ENCODE data around the gene NTHL1. TPM values are rescaled to one million over a fixed set of nuclear protein-coding genes. Genes with fewer than 3 reads are reported as not detected.
"Not testable (repeated sequence)": the region's sequence is repeated elsewhere in the genome, so short reads cannot be mapped to it uniquely, and the experiment has no call there.

NTHL1 gene
- total RNA-seq, 1 donor from 2014 or later, result 22.6 TPM

DNA sequence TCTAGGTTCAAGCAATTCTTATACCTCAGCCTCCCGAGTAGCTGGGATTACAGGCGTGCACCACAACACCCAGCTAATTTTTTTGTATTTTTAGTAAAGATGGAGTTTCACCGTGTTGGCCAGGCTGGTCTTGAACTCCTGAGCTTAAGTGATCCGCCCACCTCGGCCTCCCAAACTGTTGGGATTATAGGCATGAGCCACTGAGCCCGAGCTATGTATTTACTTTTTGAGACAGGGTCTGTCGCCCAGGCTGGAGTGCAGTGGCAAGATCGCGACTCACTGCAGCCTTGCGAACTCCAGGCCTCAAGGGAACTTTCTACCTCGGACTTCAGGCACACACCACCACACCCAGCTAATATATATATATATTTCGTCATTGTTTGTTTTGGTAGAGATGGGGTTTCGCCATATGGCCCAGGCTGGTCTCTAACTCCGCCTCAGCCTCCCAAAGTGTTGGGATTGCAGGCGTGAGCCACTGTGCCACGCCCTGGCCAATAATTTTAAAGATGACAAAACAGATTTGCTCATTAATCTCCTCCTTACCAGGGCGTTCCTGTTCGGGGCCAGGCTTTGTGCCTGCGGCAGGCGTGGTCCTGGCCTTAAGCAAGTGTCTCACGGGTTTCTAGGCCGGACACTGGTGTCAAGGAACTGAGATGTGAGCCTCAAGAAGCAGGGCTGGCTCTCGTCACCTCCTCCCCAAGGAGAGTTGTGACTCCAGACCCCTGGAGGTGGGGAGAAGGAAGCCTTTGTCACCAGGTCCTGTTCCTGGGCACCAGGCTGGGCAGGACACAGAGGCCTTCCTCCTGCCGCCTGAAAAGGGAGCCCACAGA lies 32.3 kb downstream of the NTHL1 start:
- DNase-seq (ENCODE audit: extremely low read depth, low read depth, low spot score), result no peak

DNA sequence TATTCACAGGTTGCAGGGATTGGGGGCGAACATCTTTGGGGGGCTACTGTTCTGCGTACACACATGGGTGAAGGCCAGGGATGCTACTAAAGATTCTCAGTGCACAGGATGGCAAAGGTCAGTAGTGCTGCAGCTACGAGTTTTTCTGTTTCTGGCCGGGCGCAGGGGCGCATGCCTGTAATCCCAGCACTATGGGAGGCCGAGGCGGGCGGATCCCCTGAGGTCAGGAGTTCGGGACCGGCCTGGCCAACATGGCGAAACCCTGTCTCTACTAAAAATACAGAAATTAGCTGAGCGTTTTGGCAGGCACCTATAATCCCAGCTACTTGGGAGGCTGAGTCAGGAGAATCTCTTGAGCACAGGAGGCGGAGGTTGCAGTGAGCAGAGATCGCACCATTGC lies 34.1 kb downstream of the NTHL1 start:
- DNase-seq (ENCODE audit: extremely low read depth, low read depth, low spot score), result no peak

DNA sequence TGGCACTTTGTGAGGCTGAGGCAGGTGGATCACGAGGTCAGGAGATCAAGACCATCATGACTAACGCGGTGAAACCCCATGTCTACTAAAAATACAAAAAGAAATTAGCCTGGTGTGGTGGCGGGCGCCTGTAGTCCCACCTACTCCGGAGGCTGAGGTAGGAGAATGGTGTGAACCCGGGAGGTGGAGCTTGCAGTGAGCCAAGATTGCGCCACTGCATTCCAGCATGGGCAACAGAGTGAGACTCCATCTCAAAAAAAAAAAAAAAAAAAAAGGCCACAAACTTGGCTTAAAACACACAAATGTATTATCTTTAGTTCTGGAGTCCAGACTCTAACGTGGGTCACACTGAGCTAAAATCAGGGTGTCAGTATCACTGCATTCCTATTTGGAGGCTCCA lies 35.9 kb downstream of the NTHL1 start:
- not testable (repeated sequence) for DNase-seq (ENCODE audit: extremely low read depth, low read depth, low spot score)

DNA sequence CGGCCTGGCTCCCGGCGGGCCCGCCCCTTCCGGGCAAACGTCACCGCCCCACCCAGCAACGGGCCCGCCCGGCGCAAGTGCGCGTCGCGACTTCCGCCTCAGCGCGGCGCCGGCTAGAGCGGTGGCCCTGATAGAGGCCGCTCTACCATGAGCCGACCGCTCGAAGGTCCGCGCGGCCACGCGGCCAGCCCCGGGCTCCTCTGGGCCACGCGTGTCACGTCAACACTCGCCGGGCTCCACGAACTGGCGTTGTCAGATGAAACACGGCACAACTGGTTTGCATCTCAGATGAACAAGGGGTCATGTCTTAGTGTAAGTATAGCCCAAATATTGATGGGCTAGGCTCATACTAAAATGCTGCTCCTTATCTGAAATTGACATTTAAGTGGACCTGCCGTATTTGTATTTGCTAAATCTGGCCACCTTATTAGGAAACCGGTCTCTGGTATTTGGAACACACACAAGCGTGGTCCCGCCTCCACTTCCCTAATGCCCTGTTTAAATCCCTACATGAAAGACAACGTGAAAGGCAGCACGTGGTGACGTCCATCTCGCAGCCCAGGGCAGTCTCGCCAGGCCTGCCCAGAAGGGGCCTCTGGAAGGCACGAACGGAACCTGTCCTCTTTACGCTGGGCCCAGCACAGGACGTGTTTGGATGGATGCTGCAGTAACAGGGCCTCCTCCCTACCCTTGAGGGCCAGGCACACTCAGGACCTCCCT lies 37.7 kb downstream of the NTHL1 start, which contains the start of gene ZNF598:
Gene ZNF598 (minus strand): TSS at position 31 of the 720 bp plus-strand sequence.
- peak; percentile 34 for DNase-seq (ENCODE audit: extremely low read depth, low read depth, low spot score)

DNA sequence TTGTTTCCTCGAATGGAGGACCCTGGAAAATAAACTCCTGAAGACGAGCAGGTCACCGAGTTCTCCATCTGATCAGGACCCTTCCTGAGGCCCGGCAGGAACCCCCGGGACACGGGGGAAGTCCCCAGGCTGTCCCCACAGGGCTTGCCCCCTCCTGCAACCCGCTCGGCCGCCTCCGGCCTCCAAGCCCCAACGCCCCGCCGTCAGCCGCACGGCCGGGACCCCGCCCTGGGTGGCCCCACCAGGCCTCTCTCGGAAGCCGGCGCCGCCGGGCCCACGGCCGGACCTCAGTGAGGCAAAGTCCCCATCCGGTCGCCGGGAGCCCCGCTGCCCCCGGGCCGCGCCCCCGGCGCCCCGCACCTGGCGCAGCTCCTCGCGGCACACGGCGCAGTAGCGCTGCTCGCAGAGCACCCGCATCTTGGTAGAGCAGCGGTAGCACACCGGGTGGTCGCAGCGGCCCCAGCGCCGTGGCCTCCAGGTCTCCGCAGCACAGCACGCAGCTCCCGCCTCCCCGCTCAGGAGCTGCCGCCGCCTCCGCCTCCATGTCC lies 38.4 kb downstream of the NTHL1 start:
- no peak for DNase-seq (ENCODE audit: extremely low read depth, low read depth, low spot score)

DNA sequence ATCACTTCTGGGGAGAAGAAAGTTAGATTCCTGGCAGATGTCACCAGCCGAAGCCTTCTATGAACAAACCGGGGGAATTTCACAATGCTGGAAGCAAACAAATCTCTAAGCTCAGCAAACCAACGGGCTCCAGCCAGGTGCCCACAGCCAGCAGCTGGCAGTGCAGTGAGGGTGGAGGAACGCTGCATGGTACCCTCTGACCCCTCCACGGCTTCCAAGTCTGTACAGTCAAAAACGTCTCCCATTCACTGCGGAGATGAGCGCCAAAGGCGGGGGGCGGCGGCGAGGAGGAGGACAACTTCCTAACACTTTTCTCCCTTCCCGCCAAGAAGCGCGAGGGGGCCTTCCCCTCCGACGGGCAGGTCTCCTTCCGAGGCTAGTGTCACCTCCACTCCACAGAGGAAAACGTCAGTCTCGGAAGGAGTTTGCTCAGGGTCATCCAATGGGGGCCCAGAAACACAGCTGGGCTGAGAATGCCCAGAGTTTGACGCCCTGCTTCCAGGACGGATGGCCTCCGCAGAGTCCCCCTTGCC lies 38.9 kb downstream of the NTHL1 start:
- no peak for DNase-seq (ENCODE audit: extremely low read depth, low read depth, low spot score)

DNA sequence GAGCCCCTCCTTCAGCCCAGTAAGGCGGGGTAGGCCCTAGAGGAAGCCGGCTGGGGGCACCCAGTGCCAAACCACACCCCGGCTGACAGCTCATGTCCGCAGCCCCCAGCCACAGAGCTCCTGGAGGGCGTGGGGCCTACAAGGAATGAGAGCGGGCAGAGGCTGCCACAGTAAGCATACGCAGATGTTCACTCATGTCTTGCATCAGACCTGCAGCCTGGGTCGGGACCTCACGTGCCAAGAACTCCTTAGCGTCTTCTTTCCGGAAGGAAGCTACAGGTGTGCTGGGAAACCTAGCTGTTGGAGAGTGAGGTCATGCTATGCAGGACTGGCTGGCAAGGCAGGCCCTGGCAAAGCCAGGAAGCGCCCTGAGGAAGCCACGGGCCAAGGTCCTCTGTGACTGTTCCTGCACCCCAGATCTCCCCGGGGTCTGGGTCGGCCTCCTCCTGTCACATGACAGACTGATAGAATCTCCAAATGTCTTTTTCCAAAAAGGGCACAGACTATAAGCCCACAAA lies 39.6 kb downstream of the NTHL1 start:
- DNase-seq (ENCODE audit: extremely low read depth, low read depth, low spot score), result no peak

DNA sequence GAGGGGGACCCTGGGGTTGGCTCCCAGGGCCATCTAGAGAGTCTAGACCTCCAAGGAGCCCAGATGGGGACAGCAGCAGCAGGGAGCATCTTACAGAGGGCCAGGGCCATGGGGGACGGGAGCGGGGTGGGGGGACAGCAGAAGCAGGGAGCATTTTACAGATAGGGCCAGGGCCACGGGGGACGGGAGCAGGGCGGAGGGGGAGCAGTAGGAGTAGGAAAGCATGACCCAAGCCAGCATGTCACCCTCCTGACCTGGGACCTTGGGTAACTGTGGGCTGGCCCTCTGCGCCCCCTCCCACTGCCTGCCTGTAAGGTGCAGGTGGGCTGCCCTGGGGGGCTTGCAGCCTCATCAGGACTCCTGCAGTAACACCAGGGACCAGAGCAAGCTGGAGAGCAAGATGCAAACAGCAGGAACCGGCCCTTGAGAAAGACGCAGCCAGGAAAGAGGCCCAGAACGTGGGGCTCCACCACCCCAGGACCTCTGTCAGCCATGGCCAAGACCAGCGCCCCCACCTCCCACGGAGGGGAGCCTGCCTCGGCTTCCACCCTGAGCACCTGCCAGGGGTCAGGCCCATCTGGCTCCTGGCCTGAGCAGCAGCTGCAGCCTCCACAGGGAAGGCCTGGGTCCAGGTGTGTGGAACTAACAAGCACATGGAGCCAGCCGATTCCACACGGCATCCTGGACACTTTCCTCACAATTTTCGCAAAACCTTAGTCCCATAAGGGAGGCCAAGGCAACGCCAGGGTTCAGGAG lies 40.4 kb downstream of the NTHL1 start:
- DNase-seq (ENCODE audit: extremely low read depth, low read depth, low spot score), result no peak

DNA sequence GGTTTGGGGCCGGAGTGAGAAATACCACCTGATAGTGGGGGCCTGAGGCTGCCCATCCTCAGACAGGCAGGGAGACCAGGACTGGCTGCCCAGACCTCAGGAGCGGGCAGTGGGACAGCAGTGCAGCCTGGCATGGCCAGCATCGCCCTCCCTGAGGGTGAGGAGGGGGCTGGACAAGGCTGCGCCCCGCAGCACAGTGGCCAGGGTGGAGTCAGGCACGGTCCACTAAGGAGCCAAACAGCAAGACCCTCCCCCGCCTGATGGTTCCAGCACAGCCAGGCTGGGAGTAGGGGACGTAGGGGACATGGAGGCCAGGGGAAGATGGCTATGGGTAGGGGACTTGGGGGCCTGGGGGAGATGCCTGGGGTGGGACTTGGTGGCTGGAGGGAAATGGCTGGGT lies 41.3 kb downstream of the NTHL1 start:
- no peak for DNase-seq (ENCODE audit: extremely low read depth, low read depth, low spot score)

DNA sequence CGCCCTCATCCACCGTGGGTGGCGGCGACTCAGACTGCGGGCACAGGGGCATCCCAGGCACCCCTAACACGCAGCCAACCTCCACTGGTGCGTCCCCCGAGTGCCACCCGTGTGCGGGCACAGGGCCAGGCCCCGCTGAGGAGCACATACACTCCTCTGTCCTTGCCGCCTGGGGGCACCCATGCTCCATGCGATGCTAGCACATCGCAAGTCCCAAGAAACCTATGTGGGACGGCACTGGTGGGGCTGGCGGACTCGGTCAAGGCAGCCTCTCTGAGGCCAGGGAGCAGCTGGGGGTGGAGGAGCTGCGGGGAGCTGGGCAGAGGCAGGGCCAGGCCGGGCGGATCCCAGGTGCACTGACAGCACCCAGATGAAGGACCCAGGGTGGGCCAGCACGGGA lies 42.0 kb downstream of the NTHL1 start:
- DNase-seq (ENCODE audit: extremely low read depth, low read depth, low spot score), result no peak

DNA sequence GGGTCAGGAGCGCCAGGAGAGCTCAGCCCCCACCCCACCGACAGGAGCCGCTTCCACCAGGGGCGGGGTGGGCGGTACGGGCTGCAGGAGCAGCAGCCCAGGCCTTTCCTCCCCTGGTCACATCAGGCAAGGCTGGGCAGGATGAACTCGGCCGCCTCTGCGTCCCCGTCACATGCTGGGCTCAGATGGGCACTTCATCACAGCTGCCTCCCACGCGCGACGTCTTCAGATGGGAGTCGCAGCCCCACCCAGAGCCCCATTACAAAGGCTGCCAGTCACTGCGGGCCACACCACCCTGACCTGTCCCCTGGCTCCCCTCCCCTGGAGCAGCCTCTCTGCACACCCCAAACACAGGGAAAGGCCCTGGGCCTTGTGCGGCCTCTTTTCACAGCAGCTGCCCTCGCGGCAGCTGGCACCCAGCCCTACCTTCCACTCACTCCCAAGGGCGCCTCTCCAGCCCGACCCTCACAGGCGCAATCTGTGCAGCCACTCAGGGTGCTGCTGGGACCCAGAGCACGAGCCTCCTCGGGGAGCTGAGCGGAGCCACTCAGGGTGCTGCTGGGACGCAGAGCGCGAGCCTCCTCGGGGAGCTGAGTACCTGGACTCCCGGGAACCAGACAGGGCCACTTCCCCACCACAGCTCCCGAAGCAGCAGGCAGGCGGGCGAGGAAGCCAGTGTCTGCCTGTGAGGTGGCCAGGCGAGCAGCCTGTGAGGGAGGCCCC lies 42.7 kb downstream of the NTHL1 start:
- no peak for DNase-seq (ENCODE audit: extremely low read depth, low read depth, low spot score)

DNA sequence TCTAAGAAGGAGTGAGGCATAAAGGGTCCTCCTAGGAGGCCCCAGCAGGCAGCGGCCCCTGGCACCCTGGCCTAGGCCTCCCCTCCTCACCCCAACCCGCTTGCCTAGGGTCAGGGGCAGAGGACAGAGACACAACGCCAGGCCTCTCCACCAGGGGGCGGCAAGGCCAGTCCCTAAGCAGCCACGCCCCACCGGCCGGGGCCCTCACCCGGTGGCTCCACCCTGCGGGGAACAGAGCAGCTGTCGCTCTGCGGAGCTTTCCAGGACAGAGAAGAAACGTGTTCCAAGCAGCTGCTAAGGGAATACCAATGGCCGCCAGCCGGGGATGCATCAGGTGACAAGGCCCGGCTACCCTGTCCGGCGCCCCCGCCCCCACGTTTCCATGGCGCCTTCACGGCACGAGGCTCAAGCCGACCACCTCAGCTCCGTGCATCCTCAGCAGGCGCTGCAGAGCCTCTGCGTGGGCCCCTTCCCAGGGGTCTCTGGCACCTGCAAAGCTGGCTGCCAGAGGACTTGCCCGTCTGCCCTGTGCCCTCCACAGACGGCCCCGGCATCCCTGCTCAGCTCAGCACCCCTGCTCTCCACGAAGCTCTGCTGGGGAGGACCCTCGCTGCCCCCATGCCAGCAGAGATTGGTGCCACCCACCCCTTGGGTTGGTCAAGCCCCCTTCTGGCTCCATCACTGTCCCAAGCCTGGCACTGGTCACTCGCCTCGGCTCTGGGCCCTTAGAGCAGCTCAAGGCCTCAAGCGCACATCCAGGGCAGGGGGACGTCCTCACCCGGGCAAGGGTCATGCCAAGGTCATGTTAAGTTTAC lies 43.6 kb downstream of the NTHL1 start:
- DNase-seq (ENCODE audit: extremely low read depth, low read depth, low spot score), result no peak

DNA sequence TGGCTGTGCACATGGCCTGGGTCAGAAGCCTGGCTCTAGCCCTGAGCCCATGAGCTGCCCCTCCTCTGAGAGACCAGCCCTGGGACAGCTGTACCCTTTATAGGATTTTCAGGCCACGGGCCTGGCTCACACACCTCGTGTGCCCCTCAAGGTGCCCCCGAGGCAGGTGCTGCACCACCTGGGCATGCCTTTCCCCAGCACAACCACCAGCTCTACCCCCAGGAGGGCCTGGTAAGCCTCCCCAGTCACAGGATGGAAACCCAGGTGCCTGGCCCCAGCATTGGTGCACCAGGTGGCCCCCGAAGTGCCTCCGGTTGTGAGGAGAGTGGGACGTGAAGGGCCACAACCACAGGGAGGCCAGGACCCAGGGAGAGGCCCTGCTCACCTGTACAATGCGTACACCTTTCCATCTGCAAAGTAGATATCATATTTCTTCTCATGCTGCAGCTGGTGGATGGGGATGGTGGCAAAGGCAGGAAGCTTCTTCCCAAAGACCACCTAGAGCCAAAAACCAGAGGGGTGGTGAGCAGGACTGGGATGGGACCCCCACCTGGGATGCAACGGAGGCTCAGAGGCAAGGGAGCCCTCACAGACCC lies 44.3 kb downstream of the NTHL1 start:
- no peak for DNase-seq (ENCODE audit: extremely low read depth, low read depth, low spot score)

DNA sequence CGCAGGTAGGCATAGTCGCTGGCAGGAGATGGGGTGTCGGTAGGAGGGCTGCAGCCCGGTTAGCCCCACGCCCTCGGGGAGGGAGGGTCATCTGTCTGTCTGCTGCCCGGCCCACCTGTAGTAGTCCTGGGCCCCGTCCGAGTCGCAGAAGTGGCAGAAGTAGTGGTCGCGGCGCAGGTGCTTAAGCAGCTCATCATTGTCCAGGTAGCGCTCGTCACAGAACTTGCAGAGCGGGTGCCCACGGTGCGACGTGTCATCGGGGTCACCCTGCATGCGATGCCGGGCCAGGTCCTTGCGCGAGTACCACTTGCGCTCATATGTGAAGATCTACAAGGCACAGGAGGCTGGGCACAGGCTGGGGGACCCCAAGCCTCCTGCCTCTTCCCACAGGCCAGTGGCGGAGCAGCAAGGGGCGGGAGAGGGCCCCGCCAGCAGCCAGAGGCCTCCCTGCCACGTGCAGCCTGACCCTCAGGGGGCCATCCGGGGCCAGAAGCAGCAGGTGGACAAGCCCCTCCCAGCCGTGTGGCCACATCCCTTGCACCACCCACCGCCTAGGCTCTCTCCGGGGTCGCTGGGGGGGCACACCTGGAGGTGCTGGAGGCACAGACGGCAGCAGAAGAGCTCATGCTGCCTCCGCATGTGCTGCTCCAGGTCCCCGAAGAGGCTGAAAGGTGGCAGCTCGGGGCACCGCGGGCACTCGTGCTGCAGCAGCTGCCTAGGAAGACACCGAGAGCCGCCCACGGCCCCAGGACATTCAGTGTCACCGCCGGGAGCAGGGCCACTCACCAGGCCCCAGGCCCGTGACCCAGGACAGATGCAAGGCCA lies 45.0 kb downstream of the NTHL1 start:
- DNase-seq (ENCODE audit: extremely low read depth, low read depth, low spot score), result no peak

DNA sequence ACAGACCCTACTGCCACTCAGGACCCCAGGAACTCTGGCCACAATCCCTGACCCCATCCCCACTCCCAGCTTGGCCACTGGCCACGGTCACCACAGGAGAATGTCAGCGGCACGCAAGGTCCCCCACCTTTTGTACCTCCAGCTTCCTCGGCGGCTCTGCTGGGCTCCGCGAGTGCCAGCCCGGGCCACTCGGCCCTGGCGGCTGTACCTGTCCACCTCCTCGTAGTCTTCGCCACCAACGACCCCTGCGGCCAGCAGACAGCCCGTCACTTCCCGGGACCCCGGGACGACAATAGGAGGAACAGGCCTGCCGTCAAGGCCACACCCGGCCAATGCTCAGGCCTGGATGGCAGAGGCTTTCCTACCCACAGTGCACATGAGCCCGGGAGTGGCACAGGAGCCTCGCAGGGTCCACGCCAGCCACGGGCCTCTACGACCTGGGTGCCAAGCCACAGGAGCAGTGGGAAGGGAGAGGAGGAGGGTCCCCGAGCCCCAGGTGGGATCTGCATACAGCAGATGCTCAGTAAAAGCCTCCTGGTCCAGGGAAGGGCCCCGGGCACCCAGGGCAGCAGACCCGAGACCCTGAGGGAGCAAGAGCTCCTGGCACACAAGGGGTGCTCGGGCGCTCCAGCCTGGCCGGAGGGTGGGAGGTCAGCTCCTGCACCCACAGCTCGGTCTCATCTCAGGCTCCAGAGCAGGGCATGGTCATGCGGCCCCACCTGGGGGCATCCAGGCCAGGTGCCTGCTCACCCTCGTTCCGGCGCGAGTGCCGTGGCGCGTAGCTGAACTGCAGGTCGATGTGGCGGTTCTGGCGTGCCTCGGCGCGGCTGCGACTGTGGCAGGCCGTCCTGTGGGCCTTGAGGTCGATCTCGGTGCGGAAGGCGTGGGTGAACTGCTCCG lies 45.9 kb downstream of the NTHL1 start:
- DNase-seq (ENCODE audit: extremely low read depth, low read depth, low spot score), result no peak

DNA sequence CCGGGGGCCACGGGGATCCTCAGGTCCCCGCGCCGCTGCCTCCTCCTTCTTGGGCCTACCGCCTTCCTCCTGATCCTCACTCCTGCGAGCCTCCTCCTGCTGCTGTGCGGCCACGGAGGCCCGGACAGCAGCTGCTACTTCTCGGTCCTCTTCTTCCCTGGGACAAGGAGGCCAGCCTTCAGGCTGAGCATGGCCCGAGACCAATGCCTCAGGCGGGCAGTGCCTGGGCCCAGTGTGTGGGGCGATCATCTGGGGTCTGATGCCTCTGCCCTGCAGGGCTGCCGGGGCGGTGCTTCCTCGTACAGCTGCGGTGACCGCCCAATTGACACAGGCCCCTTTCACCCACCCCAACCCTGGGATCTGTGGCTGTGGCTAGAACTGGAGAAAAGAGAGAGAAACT lies 46.6 kb downstream of the NTHL1 start:
- no peak for DNase-seq (ENCODE audit: extremely low read depth, low read depth, low spot score)

Data from glomerular endothelial cell (primary cell).